Fibroblast of skin of abdomen (primary cell): ENCODE data around the gene LAMA4.

Source experiments
- DNase-seq: peaks from one replicate; pipeline ENCODE4 v3.0.0-alpha.2; 2013

LAMA4 gene

DNA sequence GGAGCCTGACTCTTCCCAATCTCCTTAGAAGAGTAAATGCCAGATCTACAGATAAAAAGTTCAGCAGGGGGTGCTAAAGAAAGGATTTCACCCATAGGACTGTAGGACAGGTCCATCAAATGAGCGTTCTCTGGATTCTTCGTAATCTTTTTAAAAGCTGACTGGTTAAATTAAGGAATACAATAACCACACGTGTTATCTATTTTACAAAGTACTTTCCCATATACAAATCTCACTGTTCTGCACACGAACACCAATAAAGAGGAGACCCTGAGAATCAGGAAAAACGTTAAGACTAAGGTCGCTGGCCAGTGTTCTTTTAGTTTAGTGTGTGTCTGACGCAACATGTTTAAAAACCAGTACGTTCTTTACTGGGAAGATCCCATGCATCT lies 167.6 kb downstream of the LAMA4 start:
- DNase-seq, result peak; percentile 63

DNA sequence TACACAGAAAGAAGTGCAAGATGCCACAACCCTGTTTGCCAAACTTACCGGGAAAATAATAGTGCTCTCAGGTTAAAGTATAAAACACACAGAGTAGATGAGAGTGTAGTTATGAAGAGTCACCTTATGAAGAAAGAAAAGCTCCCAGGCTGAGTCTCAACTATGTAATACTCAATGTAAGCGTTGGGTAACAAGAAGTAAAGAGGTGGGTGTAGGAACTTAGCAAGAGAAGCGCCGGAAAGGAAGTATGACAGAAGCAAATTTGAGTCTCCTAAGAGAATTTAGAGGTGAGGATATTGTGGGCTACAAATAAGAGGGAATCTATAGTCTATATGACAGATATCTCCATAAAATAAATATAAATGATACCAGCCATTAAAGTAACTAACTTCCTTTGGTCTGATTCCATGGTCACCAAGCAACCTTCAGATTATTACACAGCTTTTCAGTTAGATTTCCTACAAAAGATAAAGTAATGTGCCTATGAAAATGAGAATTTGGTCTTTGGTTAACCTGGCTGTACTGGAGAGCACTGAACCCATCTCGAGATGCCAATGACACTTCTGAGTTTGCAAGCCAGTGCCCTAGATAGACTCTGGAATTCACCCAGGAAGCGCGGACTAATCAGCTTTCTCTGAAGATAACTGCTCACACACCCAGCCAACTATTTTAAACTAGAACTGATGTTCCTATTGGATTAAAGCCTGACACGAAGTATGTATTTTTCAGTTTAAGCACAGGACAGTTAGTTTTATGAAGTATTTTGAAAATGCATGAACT lies 168.9 kb downstream of the LAMA4 start:
- DNase-seq, result no peak

DNA sequence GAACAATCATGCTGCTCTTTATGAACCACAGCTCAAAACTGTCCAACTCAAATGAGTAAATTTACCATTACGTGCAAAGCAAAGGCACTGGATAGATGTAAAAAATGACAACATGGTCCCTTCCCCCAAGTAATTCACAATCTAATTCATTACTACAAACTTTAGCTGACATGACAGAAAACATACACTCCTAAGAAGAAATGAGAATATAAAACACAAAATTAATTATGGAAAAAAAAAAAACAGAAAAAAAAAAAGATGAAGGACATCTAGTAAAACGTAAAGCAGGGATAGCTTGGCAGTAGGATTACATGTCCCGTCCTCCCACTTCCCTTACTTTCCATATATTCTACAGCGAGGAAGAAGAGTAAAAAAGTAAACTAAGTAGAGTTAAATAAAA lies 172.8 kb downstream of the LAMA4 start:
- no peak for DNase-seq

DNA sequence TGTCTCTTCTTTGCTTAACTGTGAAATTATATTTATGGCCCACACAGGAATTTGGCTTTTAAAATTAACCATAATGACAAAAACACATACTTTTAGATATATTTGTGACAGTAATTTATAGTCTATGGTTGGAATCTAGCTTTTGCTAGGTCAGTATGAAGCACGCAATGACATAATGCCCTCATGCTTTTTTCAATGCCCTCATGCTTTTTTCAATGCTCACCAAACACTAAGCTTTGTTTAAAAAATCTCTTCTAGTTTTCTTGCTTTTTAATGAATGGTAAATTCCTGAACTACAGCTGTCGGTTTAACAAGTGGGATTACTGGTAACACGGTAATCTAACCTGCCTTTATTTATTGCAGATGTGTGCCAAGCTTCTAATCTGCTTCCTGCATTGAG lies 187.8 kb downstream of the LAMA4 start:
- DNase-seq, result no peak

DNA sequence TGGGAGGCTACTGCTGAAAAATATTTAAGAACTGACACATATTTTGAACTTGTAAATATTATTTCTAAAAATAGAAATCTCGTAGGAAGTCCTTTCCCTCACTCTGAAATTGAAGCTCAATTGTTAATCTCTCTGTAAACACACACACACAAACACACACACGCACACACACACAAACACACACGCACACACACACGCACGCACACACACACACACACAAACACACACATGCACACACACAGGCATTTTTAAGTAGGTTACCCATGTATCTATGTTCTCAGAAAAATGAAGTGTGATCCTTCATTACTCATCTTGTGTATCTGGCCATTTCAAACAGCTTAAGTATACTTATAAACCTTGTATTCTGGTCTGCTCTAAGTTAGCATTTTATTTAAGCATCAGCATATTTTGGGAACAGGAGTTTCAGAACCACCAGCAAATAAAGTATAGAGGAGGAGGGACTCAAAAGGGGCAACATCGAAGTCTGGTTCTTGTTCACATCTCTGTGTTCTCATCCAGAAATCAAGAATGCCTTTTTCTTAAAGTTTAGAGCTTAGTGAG lies 188.9 kb downstream of the LAMA4 start:
- DNase-seq, result no peak

DNA sequence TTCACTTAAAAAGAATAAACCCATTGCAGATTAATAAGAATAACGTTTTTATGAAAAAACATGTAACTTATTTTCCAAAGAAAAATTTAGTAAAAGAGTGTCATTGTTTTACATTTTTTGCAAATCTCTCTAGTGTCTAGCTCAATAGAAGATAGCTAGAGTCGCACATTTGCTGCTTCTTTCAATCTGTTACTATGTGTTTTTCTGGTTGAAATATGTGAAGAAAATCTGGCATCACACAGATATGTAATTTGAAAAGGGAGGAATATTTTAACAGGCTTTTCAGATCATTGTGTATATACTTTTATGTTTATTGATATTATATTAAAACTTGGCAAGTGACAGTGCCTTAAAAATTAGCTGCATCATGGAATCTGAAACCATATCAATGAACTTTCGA lies 191.4 kb downstream of the LAMA4 start:
- DNase-seq, result no peak

DNA sequence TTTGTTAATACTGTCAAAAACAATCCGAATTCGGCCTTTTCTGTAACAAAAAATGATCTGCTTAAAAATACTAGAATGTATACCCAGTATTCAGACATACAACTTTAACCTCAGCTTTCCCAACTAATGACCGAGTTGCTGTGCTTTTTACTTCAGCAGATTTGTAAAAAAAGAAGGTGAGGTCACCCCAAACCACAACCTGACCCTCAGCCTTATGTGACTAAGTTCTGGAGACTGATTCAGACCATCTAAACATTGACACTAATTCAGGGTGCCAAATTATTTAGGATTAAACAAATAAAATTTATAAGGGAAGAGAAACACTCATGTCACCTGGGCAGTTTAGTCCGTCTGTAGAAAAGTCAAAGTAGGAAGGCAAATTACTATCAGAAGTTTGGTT lies 192.8 kb downstream of the LAMA4 start:
- no peak for DNase-seq
